ENCODE results near the gene MELTF.

MELTF gene

GRCh38 chr3:196998966-196999760, 30.5 kb downstream of the MELTF start:
- Mint-ChIP-seq H3K27me3 (ENCODE audit: low read depth) (peaks cover 2% of the 10 kb centered on the region), H3K9me3 (no peaks in the 10 kb centered on the region), H3K4me1 (ENCODE audit: low read depth) (peaks cover 5% of the 10 kb centered on the region), H3K27ac (no peak overlapping the region), H3K36me3 (ENCODE audit: low read depth) (no peaks in the 10 kb centered on the region), H3K4me3 (no peak overlapping the region)
- no peak for DNase-seq (ENCODE audit: low spot score)

DNA sequence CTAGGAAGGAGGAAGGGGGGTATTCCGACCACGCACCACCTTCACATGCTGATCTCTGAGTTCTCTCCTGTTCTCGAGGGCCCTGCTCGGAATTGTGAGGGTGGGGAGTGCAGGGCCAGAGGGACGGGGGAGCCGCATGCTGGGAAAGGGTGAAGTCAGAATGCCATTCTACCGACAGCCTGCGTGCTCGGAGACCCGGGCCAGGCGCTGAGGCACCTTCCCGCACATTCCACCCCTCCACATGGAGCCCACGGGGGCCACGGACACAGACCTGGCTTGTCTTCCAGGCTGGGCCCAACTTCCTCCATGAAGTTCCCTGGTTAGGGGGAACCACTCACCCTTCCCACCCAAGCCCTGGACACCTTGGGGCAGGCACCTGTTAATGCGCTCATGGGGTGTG, 32.3 kb downstream of the MELTF start:
- DNase-seq (ENCODE audit: low spot score): no peak
- no peaks in the 10 kb centered on the region for H3K36me3 Mint-ChIP-seq (ENCODE audit: low read depth)
- H3K4me1 Mint-ChIP-seq (ENCODE audit: low read depth): peaks cover 2% of the 10 kb centered on the region
- no peak overlapping the region for H3K4me3 Mint-ChIP-seq
- no peak overlapping the region for H3K27ac Mint-ChIP-seq
- no peaks in the 10 kb centered on the region for H3K9me3 Mint-ChIP-seq
- H3K27me3 Mint-ChIP-seq (ENCODE audit: low read depth): peaks cover 2% of the 10 kb centered on the region

- Mint-ChIP-seq H3K27ac (no peak overlapping the region), H3K36me3 (ENCODE audit: low read depth) (no peaks in the 10 kb centered on the region), H3K27me3 (ENCODE audit: low read depth) (peaks cover under 1% of the 10 kb centered on the region), H3K4me3 (no peak overlapping the region), H3K4me1 (ENCODE audit: low read depth) (peaks cover under 1% of the 10 kb centered on the region), H3K9me3 (no peaks in the 10 kb centered on the region)
- no peak for DNase-seq (ENCODE audit: low spot score)
These were observed 33.0 kb downstream of the MELTF start for GRCh38 chr3:196996454-196997265.

GRCh38 chr3:196995646-196996355, 33.8 kb downstream of the MELTF start:
- Mint-ChIP-seq H3K9me3 (no peaks in the 10 kb centered on the region), H3K4me3 (no peak overlapping the region), H3K27me3 (ENCODE audit: low read depth) (no peaks in the 10 kb centered on the region), H3K36me3 (ENCODE audit: low read depth) (no peaks in the 10 kb centered on the region), H3K27ac (no peak overlapping the region), H3K4me1 (ENCODE audit: low read depth) (no peaks in the 10 kb centered on the region)
- no peak for DNase-seq (ENCODE audit: low spot score)

GRCh38 chr3:196995027-196995426, 34.6 kb downstream of the MELTF start:
- H3K27me3 Mint-ChIP-seq (ENCODE audit: low read depth): no peaks in the 10 kb centered on the region
- no peak for DNase-seq (ENCODE audit: low spot score)
- no peak overlapping the region for H3K4me3 Mint-ChIP-seq
- no peak overlapping the region for H3K27ac Mint-ChIP-seq
- H3K36me3 Mint-ChIP-seq (ENCODE audit: low read depth): no peaks in the 10 kb centered on the region
- no peaks in the 10 kb centered on the region for H3K9me3 Mint-ChIP-seq
- no peaks in the 10 kb centered on the region for H3K4me1 Mint-ChIP-seq (ENCODE audit: low read depth)

DNA sequence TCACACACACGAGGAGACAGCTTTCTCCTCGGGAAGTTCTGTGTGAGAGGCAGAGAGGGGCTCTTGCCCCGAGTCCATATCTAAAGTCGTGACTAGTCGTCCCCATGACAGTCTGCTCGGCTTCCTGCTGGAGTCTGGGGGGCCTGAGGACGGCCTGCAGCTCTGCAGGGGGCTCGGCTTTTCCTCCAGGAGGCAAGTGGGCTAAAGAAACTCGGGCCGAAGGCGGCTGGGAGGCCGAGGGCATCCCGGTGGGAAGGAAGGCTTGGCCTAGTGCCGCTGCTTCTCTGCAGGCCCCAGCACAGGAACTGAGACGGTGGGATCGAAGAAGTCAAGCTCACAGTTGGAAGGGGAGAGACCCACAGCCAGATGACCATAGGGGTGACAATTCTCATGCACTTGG, 35.6 kb downstream of the MELTF start:
- Mint-ChIP-seq H3K36me3 (ENCODE audit: low read depth) (no peaks in the 10 kb centered on the region), H3K27me3 (ENCODE audit: low read depth) (no peaks in the 10 kb centered on the region), H3K4me1 (ENCODE audit: low read depth) (no peaks in the 10 kb centered on the region), H3K9me3 (no peaks in the 10 kb centered on the region), H3K27ac (no peak overlapping the region), H3K4me3 (no peak overlapping the region)
- DNase-seq (ENCODE audit: low spot score): no peak

DNA sequence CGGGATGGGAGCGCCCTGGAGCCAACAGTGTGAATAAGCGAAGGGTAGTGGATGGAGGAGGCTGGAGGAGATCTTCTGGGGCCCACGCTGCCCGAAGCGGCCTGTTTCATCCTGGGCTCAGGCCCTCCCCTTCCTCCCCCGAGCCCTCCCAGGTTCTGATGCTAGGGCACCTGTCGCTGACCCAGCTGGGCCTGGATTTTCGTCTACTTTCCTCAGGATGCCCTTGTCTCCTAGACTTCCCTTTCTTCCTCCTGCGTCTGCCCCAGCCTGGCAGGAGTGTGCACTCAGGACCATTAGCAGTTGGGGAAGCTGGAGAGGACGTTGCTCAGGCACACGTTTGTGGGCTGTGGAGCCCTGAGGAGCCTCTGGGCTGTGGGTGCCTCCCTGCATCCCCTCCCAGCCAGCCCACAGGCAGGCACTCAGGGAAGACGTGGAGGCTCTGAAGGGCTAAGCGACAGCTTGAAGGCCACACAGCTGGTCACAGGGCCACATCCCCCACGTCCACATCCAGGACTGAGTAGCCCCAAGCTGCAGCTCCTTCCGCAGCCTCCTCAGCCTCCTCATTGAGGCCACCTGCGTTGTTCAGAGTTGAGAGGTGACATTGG, 37.1 kb downstream of the MELTF start:
- no peak overlapping the region for H3K27ac Mint-ChIP-seq
- H3K4me3 Mint-ChIP-seq: no peak overlapping the region
- no peak for DNase-seq (ENCODE audit: low spot score)
- no peaks in the 10 kb centered on the region for H3K27me3 Mint-ChIP-seq (ENCODE audit: low read depth)
- no peaks in the 10 kb centered on the region for H3K9me3 Mint-ChIP-seq
- no peaks in the 10 kb centered on the region for H3K36me3 Mint-ChIP-seq (ENCODE audit: low read depth)
- H3K4me1 Mint-ChIP-seq (ENCODE audit: low read depth): no peaks in the 10 kb centered on the region

DNA sequence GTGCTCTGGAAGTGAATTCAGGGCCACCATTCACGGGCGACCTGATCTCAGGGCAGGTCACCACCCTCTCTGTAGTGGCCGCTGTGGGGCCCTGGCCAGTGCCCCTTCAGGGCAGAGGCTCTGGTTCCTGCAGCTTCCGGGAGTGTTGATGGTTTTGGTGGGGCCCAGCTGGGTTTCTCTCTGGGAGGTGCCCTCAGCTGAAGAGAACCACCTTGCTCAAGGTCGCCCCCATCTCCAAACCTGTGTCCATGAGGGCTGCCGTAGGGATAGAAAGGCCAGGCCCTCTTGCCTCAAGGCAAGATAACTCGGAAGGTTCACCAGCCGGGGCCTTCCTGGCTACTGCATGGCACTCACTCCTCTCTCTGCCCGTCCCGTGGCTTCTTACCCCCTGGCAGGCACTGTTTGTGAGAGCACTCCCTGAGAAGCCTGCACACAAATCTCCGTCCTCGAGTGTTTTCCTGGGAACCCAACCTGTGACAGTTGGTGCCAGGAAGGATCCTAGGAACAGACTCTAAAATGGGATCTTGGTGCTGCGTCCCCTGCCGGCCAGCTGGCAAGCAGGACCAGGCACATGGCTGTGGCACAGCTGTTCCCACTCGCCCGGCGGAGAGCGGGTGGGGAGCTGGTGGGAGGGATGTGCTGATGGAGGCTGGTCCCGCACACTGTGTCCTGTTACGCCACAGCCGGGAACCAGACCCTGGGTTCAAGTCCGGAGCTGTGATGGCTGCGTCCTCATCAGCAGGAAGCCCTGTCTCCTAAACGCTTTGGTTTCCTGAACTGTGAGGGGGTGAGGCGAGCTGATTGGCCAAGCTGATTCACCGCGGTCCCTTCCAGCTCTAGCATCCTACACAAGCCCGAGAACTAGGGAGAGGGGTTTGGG, 37.8 kb downstream of the MELTF start:
- no peak overlapping the region for H3K4me3 Mint-ChIP-seq
- H3K4me1 Mint-ChIP-seq (ENCODE audit: low read depth): no peaks in the 10 kb centered on the region
- H3K36me3 Mint-ChIP-seq (ENCODE audit: low read depth): no peaks in the 10 kb centered on the region
- no peak overlapping the region for H3K27ac Mint-ChIP-seq
- DNase-seq (ENCODE audit: low spot score): no peak
- peaks cover under 1% of the 10 kb centered on the region for H3K27me3 Mint-ChIP-seq (ENCODE audit: low read depth)
- H3K9me3 Mint-ChIP-seq: no peaks in the 10 kb centered on the region

GRCh38 chr3:196990601-196991007, 39.0 kb downstream of the MELTF start:
- Mint-ChIP-seq H3K9me3 (no peaks in the 10 kb centered on the region), H3K4me3 (no peak overlapping the region), H3K36me3 (ENCODE audit: low read depth) (no peaks in the 10 kb centered on the region), H3K4me1 (ENCODE audit: low read depth) (no peaks in the 10 kb centered on the region), H3K27ac (no peak overlapping the region), H3K27me3 (ENCODE audit: low read depth) (peaks cover 2% of the 10 kb centered on the region)
- DNase-seq (ENCODE audit: low spot score): no peak

DNA sequence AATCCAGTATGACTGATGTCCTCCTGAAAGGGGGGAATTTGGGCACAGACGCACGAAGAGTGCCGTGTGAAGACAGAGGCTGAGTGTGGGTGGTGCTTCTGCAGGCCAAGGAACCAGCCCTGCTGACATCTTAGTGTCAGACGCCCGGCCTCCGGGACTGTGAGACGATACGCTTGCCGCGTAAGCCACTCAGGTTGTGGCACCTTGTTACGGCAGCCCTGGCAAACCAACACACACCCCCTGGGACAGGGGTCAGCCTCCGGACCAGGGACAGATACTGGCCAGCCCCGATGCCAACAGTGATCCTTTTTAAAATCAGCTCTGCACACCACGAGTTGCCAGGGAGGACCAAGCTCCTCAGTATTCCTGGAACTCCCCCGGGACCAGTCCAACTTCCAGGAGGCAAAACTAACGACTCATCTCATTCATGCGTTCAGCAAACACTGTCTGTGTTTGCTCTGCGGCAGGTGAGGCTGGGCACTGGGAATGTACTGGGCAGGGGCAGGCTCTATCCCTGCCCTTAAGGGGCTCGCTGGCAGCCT, 39.8 kb downstream of the MELTF start:
- no peak overlapping the region for H3K27ac Mint-ChIP-seq
- H3K9me3 Mint-ChIP-seq: no peaks in the 10 kb centered on the region
- DNase-seq (ENCODE audit: low spot score): no peak
- no peaks in the 10 kb centered on the region for H3K36me3 Mint-ChIP-seq (ENCODE audit: low read depth)
- no peak overlapping the region for H3K4me3 Mint-ChIP-seq
- H3K4me1 Mint-ChIP-seq (ENCODE audit: low read depth): no peaks in the 10 kb centered on the region
- H3K27me3 Mint-ChIP-seq (ENCODE audit: low read depth): peaks cover 2% of the 10 kb centered on the region

GRCh38 chr3:196988241-196989029, 41.2 kb downstream of the MELTF start:
- H3K36me3 Mint-ChIP-seq (ENCODE audit: low read depth): no peaks in the 10 kb centered on the region
- peaks cover 3% of the 10 kb centered on the region for H3K9me3 Mint-ChIP-seq
- DNase-seq (ENCODE audit: low spot score): no peak
- no peak overlapping the region for H3K4me3 Mint-ChIP-seq
- H3K4me1 Mint-ChIP-seq (ENCODE audit: low read depth): no peaks in the 10 kb centered on the region
- H3K27ac Mint-ChIP-seq: no peak overlapping the region
- peaks cover 2% of the 10 kb centered on the region for H3K27me3 Mint-ChIP-seq (ENCODE audit: low read depth)

DNA sequence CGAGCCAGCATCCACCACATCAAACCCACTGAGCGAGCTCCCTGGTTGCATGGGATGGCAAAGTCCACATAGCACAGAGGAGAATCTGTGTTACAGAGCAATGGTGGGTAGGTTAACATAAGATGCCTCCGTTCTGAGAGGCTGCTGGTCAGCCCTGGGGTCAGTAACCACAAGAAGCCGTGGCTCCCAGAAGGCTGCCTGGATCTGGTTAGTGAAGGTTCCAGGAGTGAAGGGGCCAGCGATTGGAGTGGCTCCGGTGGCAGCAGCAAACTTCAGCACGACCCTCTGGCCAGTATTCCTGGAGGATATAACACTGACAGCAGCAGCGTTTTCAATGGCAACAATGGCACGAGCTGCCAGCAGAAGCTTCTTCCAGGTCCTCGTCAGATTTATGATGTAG, 42.6 kb downstream of the MELTF start:
- DNase-seq (ENCODE audit: low spot score): no peak
- Mint-ChIP-seq H3K27me3 (ENCODE audit: low read depth) (peaks cover 6% of the 10 kb centered on the region), H3K9me3 (peaks cover 8% of the 10 kb centered on the region), H3K27ac (no peak overlapping the region), H3K36me3 (ENCODE audit: low read depth) (no peaks in the 10 kb centered on the region), H3K4me1 (ENCODE audit: low read depth) (no peaks in the 10 kb centered on the region), H3K4me3 (no peak overlapping the region)
